Stimulated activated naive CD8-positive, alpha-beta T cell treated with anti-CD3 and anti-CD28 coated beads, Interleukin-15, amount 100 ng/mL, for 72 hours (primary cell): ENCODE data around the gene PLEKHA7.
A peak's percentile ranks its signal among the peaks of the same experiment; 100 is the strongest.
"Not testable (repeated sequence)": the region's sequence is repeated elsewhere in the genome, so short reads cannot be mapped to it uniquely, and the experiment has no call there.

Source experiments
- ATAC-seq: fragments of 150-1000 bp; cut with Tn5 transposase; 2 replicates; pipeline ENCODE4 v1.10.0; 2021; ENCODE audit warnings: mild to moderate bottlenecking, moderate library complexity
- DNase-seq, 2 donors: peaks; one replicate each; pipeline ENCODE4 v3.0.0; 2021 to 2022
- H3K27ac Mint-ChIP-seq, 2 donors: one replicate each; pipeline ENCODE4 v1.8.0; 2022; ENCODE audit warnings: mild to moderate bottlenecking in 2 of 2, mixed read lengths in 2 of 2, moderate library complexity in 2 of 2
- H3K27me3 Mint-ChIP-seq: one replicate; pipeline ENCODE4 v1.8.0; 2022; ENCODE audit warnings: mixed read lengths
- H3K4me1 Mint-ChIP-seq: one replicate; pipeline ENCODE4 v1.8.0; 2022; ENCODE audit warnings: mild to moderate bottlenecking, mixed read lengths
- H3K4me3 Mint-ChIP-seq, 2 donors: one replicate each; pipeline ENCODE4 v1.8.0; 2022; ENCODE audit warnings: mild to moderate bottlenecking in 2 of 2, mixed read lengths in 2 of 2, moderate library complexity in 1 of 2
- H3K9me3 Mint-ChIP-seq, 2 donors: one replicate each; pipeline ENCODE4 v1.8.0; 2022; ENCODE audit warnings: mixed read lengths in 2 of 2

Gene PLEKHA7

DNA sequence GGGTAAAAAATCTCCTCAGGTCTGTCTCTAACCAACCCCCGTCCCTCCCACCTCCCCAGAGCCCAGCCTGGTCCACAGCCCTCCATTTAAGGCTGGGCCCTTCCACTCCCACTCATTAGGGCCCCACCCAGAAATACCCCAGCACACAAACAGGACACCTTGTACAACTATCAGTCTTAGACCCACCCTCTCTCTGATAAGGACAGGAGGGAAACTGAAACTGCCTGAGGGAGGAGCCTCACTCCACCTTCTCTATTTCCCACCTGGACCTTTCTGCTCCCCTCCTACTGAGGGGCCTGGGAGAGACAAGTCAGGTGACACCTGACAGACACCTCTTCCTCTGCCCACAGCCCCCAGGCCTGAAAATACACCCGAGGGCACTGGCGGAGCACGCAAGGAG lies 90.2 kb downstream of the PLEKHA7 start:
- ATAC-seq: peak; percentile 33

GRCh38 chr11:16921668-16922067 lies 92.5 kb downstream of the PLEKHA7 start:
- H3K4me1 Mint-ChIP-seq: peaks cover 40% of the 10 kb centered on the region
- ATAC-seq: no peak
- peaks cover 60% of the 10 kb centered on the region for H3K27me3 Mint-ChIP-seq
- no peak overlapping the region for H3K27ac Mint-ChIP-seq
- H3K4me3 Mint-ChIP-seq: no peak overlapping the region
- no peaks in the 10 kb centered on the region for H3K9me3 Mint-ChIP-seq
- no peak for DNase-seq

More for the DNA sequence above, 90.2 kb downstream of the PLEKHA7 start:
- H3K27ac Mint-ChIP-seq: no peak overlapping the region
- H3K9me3 Mint-ChIP-seq: no peaks in the 10 kb centered on the region
- H3K27me3 Mint-ChIP-seq: peaks cover 71% of the 10 kb centered on the region
- peaks cover 40% of the 10 kb centered on the region for H3K4me1 Mint-ChIP-seq
- H3K4me3 Mint-ChIP-seq: peak overlapping the region; percentile 84 to 88
- DNase-seq: no peak

DNA sequence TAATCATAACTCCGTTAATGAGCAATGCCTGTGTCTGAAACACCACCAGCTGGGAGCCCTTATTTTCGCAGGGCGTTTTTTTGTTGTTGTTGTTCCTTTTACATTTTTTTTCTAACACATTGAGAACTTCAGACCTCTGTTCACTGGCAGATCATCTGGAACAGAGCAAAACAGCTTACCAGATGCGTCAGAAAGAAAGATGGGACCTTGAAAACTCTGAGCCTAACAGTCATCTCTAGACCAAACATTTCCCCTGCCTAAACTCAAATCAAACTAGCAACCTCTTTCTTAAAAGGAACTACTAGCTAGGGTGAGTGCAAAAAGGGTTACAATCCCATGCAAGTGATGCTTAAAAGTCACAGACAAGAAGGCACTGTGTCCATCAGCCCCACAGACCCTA lies 93.2 kb downstream of the PLEKHA7 start:
- ATAC-seq: no peak
- peaks cover 53% of the 10 kb centered on the region for H3K27me3 Mint-ChIP-seq
- H3K27ac Mint-ChIP-seq: no peak overlapping the region
- H3K9me3 Mint-ChIP-seq: no peaks in the 10 kb centered on the region
- no peak for DNase-seq
- H3K4me3 Mint-ChIP-seq: no peak overlapping the region
- peaks cover 35% of the 10 kb centered on the region for H3K4me1 Mint-ChIP-seq

- no peak for ATAC-seq
- H3K9me3 Mint-ChIP-seq: no peaks in the 10 kb centered on the region
- H3K4me3 Mint-ChIP-seq: no peak overlapping the region
- no peak overlapping the region for H3K27ac Mint-ChIP-seq
- H3K27me3 Mint-ChIP-seq: peaks cover 48% of the 10 kb centered on the region
- peaks cover 31% of the 10 kb centered on the region for H3K4me1 Mint-ChIP-seq
- no peak for DNase-seq
Measured at GRCh38 chr11:16920559-16920958, 93.7 kb downstream of the PLEKHA7 start.

GRCh38 chr11:16918543-16919182 lies 95.6 kb downstream of the PLEKHA7 start:
- H3K4me3 Mint-ChIP-seq, DNase-seq, H3K9me3 Mint-ChIP-seq, H3K27ac Mint-ChIP-seq, ATAC-seq: not testable (repeated sequence)
- Mint-ChIP-seq H3K4me1 (peaks cover 12% of the 10 kb centered on the region), H3K27me3 (peaks cover 30% of the 10 kb centered on the region)

GRCh38 chr11:16917941-16918340 lies 96.3 kb downstream of the PLEKHA7 start:
- Mint-ChIP-seq H3K27ac (no peak overlapping the region), H3K9me3 (no peaks in the 10 kb centered on the region), H3K4me3 (no peak overlapping the region), H3K4me1 (peaks cover 5% of the 10 kb centered on the region), H3K27me3 (peaks cover 29% of the 10 kb centered on the region)
- ATAC-seq: no peak
- no peak for DNase-seq

DNA sequence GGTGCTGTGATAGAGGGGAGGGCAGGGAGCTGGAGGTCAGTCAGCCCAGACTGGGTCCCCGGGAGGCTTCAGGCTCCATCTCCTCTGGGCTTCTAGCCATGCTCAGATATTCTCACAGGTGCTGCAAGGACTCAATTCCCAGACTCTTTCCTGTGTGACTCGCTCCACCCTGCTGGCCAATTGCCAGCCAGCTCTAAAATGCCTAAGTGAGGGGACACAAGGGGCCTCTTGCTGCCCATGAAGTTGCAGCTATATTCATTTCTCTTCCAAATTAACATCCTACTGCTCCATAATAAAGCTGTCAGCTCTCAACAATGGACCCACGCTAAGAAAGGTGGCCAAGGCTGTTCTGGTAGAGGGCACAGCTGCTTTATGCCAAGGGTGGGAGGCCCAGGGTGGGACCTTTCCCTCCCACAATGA lies 101.5 kb downstream of the PLEKHA7 start:
- Mint-ChIP-seq H3K27ac (peak overlapping the region in 1 of 2 donors; percentile 40), H3K9me3 (no peaks in the 10 kb centered on the region), H3K4me1 (peaks cover 22% of the 10 kb centered on the region), H3K27me3 (peaks cover 10% of the 10 kb centered on the region), H3K4me3 (no peak overlapping the region)
- DNase-seq: no peak
- ATAC-seq: no peak

DNA sequence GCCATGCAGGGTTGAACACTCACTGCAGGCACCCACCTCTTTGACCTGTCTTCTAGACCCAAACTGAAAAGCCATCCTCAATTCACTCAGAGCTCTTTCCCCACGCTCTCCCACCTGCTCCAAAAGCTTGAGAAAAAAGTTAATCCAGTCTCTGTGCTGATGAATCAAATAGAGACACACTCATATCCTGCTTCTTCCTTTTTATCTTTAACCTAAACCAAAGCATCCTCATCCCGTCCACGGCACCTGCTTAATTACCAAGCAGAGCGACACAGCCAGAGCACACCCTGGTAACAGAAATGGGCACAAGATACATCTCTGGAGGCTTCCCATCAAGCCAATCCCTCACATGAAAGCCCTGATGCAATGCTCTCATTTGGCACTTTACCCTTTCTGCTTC lies 102.6 kb downstream of the PLEKHA7 start:
- ATAC-seq: peak; percentile 36
- peaks cover 10% of the 10 kb centered on the region for H3K27me3 Mint-ChIP-seq
- no peak for DNase-seq
- H3K4me1 Mint-ChIP-seq: peaks cover 22% of the 10 kb centered on the region
- H3K4me3 Mint-ChIP-seq: no peak overlapping the region
- H3K9me3 Mint-ChIP-seq: no peaks in the 10 kb centered on the region
- H3K27ac Mint-ChIP-seq: peak overlapping the region in 1 of 2 donors; percentile 30

GRCh38 chr11:16911186-16911585 lies 103.0 kb downstream of the PLEKHA7 start:
- Mint-ChIP-seq H3K27me3 (peaks cover 10% of the 10 kb centered on the region), H3K27ac (no peak overlapping the region), H3K9me3 (no peaks in the 10 kb centered on the region), H3K4me3 (no peak overlapping the region), H3K4me1 (peaks cover 22% of the 10 kb centered on the region)
- ATAC-seq: peak; percentile 31
- DNase-seq: no peak

GRCh38 chr11:16909359-16910035 lies 104.7 kb downstream of the PLEKHA7 start:
- ATAC-seq (peak; percentile 57), DNase-seq (no peak)
- Mint-ChIP-seq H3K27ac (peak overlapping the region in 1 of 2 donors; percentile 64), H3K27me3 (peaks cover 10% of the 10 kb centered on the region), H3K4me3 (peak overlapping the region in 1 of 2 donors; percentile 32), H3K4me1 (peaks cover 27% of the 10 kb centered on the region), H3K9me3 (no peaks in the 10 kb centered on the region)

DNA sequence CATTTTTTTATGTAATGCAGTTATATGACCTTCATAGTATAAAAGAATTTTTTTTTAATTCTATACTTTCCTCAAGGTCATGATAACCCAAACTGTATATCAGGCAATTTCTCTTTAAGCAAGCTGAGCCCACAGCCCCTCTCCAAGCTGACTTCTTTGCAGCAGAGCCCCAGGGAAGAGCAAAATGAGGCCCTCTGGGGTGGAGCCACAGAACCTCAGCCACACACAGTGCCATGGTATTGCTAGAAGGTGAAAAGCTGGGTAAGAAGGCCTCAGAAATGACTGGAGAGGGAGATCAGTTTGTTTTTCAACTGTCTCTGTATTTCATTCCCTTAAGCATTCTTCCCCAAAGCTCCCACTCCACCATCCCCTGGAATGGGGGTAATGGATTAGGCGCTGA lies 108.8 kb downstream of the PLEKHA7 start:
- Mint-ChIP-seq H3K4me1 (peaks cover 51% of the 10 kb centered on the region), H3K27ac (no peak overlapping the region), H3K9me3 (peaks cover 10 to 16% of the 10 kb centered on the region in 2 donors), H3K4me3 (no peak overlapping the region), H3K27me3 (no peaks in the 10 kb centered on the region)
- ATAC-seq (no peak), DNase-seq (no peak)

- not testable (repeated sequence) for H3K27me3 Mint-ChIP-seq, H3K27ac Mint-ChIP-seq, H3K4me3 Mint-ChIP-seq, ATAC-seq, DNase-seq
- H3K4me1 Mint-ChIP-seq: peaks cover 54% of the 10 kb centered on the region
- H3K9me3 Mint-ChIP-seq: peaks cover 10 to 16% of the 10 kb centered on the region in 2 donors
Measured at GRCh38 chr11:16904761-16905160, 109.5 kb downstream of the PLEKHA7 start.

DNA sequence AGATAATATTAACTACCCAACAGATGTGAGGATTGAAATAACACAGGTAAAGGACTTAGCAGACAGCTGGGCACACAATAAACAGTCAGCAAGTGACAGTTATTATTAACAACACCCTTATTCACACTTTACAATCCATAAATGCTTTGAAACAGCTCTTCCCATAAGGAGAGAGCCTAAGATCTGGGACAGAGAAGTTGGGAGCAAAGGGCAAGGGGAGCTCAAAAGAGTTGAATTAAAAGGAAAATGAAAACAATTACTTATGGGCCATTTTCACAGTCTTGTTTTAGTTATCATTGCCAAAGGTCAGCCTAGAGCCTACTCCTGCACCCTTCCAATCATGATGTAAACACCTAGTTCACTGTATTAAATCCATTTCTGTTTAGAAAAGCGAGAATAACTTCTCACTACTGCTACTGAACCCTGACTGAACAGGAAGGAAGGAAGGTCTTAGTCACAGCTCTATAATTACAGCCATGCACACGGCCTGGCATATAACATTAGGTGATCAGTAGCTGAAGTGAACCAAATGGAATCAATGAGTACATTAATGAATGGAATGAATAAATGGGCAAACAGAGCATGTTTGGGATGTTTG lies 111.3 kb downstream of the PLEKHA7 start:
- Mint-ChIP-seq H3K27me3 (no peaks in the 10 kb centered on the region), H3K9me3 (peaks cover 10 to 16% of the 10 kb centered on the region in 2 donors), H3K27ac (peak overlapping the region; percentile 96 to 97), H3K4me1 (peaks cover 58% of the 10 kb centered on the region), H3K4me3 (peak overlapping the region; percentile 59 to 64)
- peak; percentile 84 for ATAC-seq
- no peak for DNase-seq

- Mint-ChIP-seq H3K27me3 (no peaks in the 10 kb centered on the region), H3K9me3 (peaks cover 10 to 16% of the 10 kb centered on the region in 2 donors), H3K4me1 (peaks cover 65% of the 10 kb centered on the region), H3K4me3 (peak overlapping the region; percentile 59 to 71), H3K27ac (peak overlapping the region; percentile 96 to 97)
- DNase-seq: peak; percentile 47 to 53
- ATAC-seq: peak; percentile 87
Measured at GRCh38 chr11:16902182-16902581, 112.0 kb downstream of the PLEKHA7 start.

GRCh38 chr11:16900491-16900890 lies 113.7 kb downstream of the PLEKHA7 start:
- no peak for DNase-seq
- Mint-ChIP-seq H3K27me3 (peaks cover 14% of the 10 kb centered on the region), H3K4me1 (peaks cover 61% of the 10 kb centered on the region), H3K4me3 (no peak overlapping the region), H3K27ac (no peak overlapping the region), H3K9me3 (peaks cover 10 to 16% of the 10 kb centered on the region in 2 donors)
- no peak for ATAC-seq

DNA sequence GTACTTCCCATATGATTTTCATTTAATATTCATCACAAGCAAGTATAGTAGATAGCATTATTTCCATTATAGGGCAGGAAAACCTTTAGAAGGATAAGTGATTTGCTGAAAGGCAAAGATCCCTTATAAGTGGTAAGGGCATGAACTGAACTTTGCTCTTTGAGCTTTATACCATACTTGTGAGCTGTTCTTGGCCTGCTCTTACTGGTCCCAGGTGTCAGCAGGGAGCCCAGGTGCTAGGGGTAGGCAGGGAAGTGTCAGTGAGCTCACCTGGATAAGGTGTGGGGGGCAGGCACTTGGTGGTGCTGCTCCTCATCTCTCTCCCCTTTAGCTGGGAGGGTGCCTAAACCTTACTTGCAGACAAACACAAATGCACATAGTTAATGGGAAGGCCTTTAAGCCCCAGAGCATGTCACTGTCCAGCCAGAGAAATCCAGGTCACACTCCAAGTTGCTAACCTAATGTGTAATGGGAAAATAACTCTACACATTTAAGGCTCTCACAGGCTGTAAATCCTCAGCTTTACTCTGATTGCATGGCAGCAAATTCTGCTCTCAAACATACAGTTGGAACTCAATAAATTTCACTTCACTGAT lies 114.4 kb downstream of the PLEKHA7 start:
- Mint-ChIP-seq H3K27me3 (peaks cover 18% of the 10 kb centered on the region), H3K4me3 (no peak overlapping the region), H3K4me1 (peaks cover 61% of the 10 kb centered on the region), H3K9me3 (peaks cover 10 to 16% of the 10 kb centered on the region in 2 donors), H3K27ac (no peak overlapping the region)
- no peak for DNase-seq
- no peak for ATAC-seq
